HPDE6-E6E7 (cell line): ENCODE results near the gene ANGPTL5.
"Not testable (repeated sequence)": the region's sequence is repeated elsewhere in the genome, so short reads cannot be mapped to it uniquely, and the experiment has no call there.

Source experiments
- DNase-seq: peaks from one replicate; pipeline ENCODE4 v3.0.0; 2011; ENCODE audit warnings: missing footprints; ENCODE audit errors: extremely low spot score

Gene ANGPTL5

GRCh38 chr11:101885631-101886030, 30.7 kb downstream of the ANGPTL5 start:
- no peak for DNase-seq

- DNase-seq, result no peak
Measured at GRCh38 chr11:101881586-101881985, 34.7 kb downstream of the ANGPTL5 start.

GRCh38 chr11:101880222-101880621, 36.1 kb downstream of the ANGPTL5 start:
- DNase-seq, result peak; percentile 34

- DNase-seq, result no peak
Measured at GRCh38 chr11:101872171-101872882, 44.0 kb downstream of the ANGPTL5 start.

GRCh38 chr11:101870510-101870909, 45.8 kb downstream of the ANGPTL5 start:
- peak; percentile 54 for DNase-seq

- no peak for DNase-seq
Measured at GRCh38 chr11:101867951-101868350, 48.4 kb downstream of the ANGPTL5 start.

- peak; percentile 62 for DNase-seq
Measured at GRCh38 chr11:101866619-101867491, 49.5 kb downstream of the ANGPTL5 start.

GRCh38 chr11:101864098-101864497, 52.2 kb downstream of the ANGPTL5 start:
- no peak for DNase-seq

GRCh38 chr11:101863361-101863760, 53.0 kb downstream of the ANGPTL5 start:
- DNase-seq, result no peak

- peak; percentile 55 for DNase-seq
Measured at GRCh38 chr11:101862391-101863233, 53.7 kb downstream of the ANGPTL5 start.

- peak; percentile 54 for DNase-seq
Measured at GRCh38 chr11:101860696-101861427, 55.5 kb downstream of the ANGPTL5 start.

GRCh38 chr11:101852260-101852659, 64.1 kb downstream of the ANGPTL5 start:
- DNase-seq, result not testable (repeated sequence)

- no peak for DNase-seq
Measured at GRCh38 chr11:101848262-101848661, 68.1 kb downstream of the ANGPTL5 start.

- no peak for DNase-seq
Measured at GRCh38 chr11:101844608-101845007, 71.7 kb downstream of the ANGPTL5 start.

GRCh38 chr11:101840704-101841103, 75.6 kb downstream of the ANGPTL5 start:
- DNase-seq, result no peak
